Trophoblast cell (in vitro differentiated cells and primary cell): ENCODE measurements around the gene IMPG2.

Experiments used
- DNase-seq, 2 donors: peaks; one replicate each; pipeline ENCODE4 v3.0.0-alpha.2; 2016
- H2AFZ ChIP-seq: 2 replicates; pipeline ENCODE4 v1.6.1; 2013; ENCODE audit warnings: low read length, moderate library complexity, mild to moderate bottlenecking; ENCODE audit not compliant: insufficient read depth, poor library complexity
- H2AK5ac ChIP-seq: 2 replicates; pipeline ENCODE4 v1.6.1; 2013; ENCODE audit warnings: mild to moderate bottlenecking, low read length
- H2BK120ac ChIP-seq: 2 replicates; pipeline ENCODE4 v1.6.1; 2013; ENCODE audit warnings: low read length, mild to moderate bottlenecking, moderate library complexity; ENCODE audit not compliant: insufficient read depth, poor library complexity
- H2BK12ac ChIP-seq: 2 replicates; pipeline ENCODE4 v1.6.1; 2013; ENCODE audit warnings: mild to moderate bottlenecking, low read length, moderate library complexity
- H2BK5ac ChIP-seq: 2 replicates; pipeline ENCODE4 v1.6.1; 2013; ENCODE audit warnings: low read length, low read depth, moderate library complexity, mild to moderate bottlenecking; ENCODE audit not compliant: poor library complexity
- H3K14ac ChIP-seq: 2 replicates; pipeline ENCODE4 v1.6.1; 2013; ENCODE audit warnings: mild to moderate bottlenecking, low read length
- H3K18ac ChIP-seq: 2 replicates; pipeline ENCODE4 v1.6.1; 2013; ENCODE audit warnings: mild to moderate bottlenecking, low read length
- H3K23ac ChIP-seq: 2 replicates; pipeline ENCODE4 v1.6.1; 2013; ENCODE audit warnings: low read length
- H3K27ac ChIP-seq: 2 replicates; pipeline ENCODE4 v1.5.1; 2013; ENCODE audit warnings: low read depth, mild to moderate bottlenecking, inconsistent platforms, low read length, moderate library complexity
- H3K27me3 ChIP-seq: 2 replicates; pipeline ENCODE4 v1.6.1; 2013; ENCODE audit warnings: inconsistent platforms, mild to moderate bottlenecking, low read length, moderate library complexity; ENCODE audit not compliant: insufficient read depth
- H3K36me3 ChIP-seq, 2 experiments: 1 replicate in 1 of 2; 2 replicates in 1 of 2; pipeline ENCODE4 v1.6.1; 2013; ENCODE audit warnings: low read length in 2 of 2, mild to moderate bottlenecking in 2 of 2, moderate library complexity in 1 of 2; ENCODE audit not compliant: insufficient read depth in 2 of 2, control insufficient read depth in 1 of 2
- H3K4ac ChIP-seq: 2 replicates; pipeline ENCODE4 v1.6.1; 2013; ENCODE audit warnings: low read depth, mild to moderate bottlenecking, low read length, moderate library complexity
- H3K4me1 ChIP-seq, 2 experiments: 1 replicate in 1 of 2; 2 replicates in 1 of 2; pipeline ENCODE4 v1.6.1; 2013; ENCODE audit warnings: low read length in 2 of 2, mild to moderate bottlenecking in 2 of 2, moderate library complexity in 1 of 2; ENCODE audit not compliant: insufficient read depth in 2 of 2, control insufficient read depth in 1 of 2
- H3K4me2 ChIP-seq: 2 replicates; pipeline ENCODE4 v1.6.1; 2013; ENCODE audit warnings: inconsistent platforms, mild to moderate bottlenecking, low read length, moderate library complexity
- H3K4me3 ChIP-seq: 2 replicates; pipeline ENCODE4 v1.5.1; 2013; ENCODE audit warnings: mild to moderate bottlenecking, low read depth, low read length, inconsistent platforms
- H3K79me1 ChIP-seq: one replicate; pipeline ENCODE4 v1.6.1; 2013; ENCODE audit warnings: low read length
- H3K79me2 ChIP-seq: 2 replicates; pipeline ENCODE4 v1.6.1; 2013; ENCODE audit warnings: low read length, mild to moderate bottlenecking; ENCODE audit not compliant: control insufficient read depth, insufficient read depth, poor library complexity
- H3K9ac ChIP-seq: 2 replicates; pipeline ENCODE4 v1.6.1; 2013; ENCODE audit warnings: mild to moderate bottlenecking, low read length
- H3K9me3 ChIP-seq: 2 replicates; pipeline ENCODE4 v1.6.1; 2013; ENCODE audit warnings: low read depth, mild to moderate bottlenecking, control low read depth, inconsistent platforms, low read length; ENCODE audit not compliant: insufficient read depth
- H4K12ac ChIP-seq: 2 replicates; pipeline ENCODE4 v1.6.1; 2013; ENCODE audit warnings: low read depth, mild to moderate bottlenecking, low read length, moderate library complexity
- H4K8ac ChIP-seq: 2 replicates; pipeline ENCODE4 v1.6.1; 2013; ENCODE audit warnings: low read depth, mild to moderate bottlenecking, low read length, moderate library complexity
- H4K91ac ChIP-seq: one replicate; pipeline ENCODE4 v1.6.1; 2013; ENCODE audit warnings: low read depth, mild to moderate bottlenecking, low read length, moderate library complexity
- WGBS: extraction: QIAGEN DNeasy Blood & Tissue Kit; methylation state at CpG from one replicate; pipeline ENCODE4 v1.1.7; 2013; ENCODE audit warnings: missing lambda C conversion rate; ENCODE audit not compliant: insufficient read length, insufficient coverage; ENCODE audit errors: extremely low coverage; 5-methylcytosine and 5-hydroxymethylcytosine counted together

The IMPG2 gene

DNA sequence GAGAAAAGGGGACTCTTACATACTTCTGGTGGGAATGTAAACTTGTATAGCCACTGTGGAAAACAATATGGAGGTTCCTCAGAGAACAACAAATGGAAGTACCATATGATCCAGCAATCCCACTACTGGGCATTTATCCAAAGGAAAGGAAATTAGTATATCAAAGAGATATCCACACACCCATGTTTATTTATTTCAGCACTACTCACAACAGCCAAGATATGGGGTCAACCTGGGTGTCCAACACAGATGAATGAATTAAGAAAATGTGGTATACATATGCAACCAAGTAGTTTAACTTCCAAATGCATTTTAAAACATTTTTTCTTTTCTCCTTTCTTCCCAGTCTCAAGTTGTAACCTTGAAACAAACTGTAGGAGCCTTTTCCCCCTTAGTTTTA, 54.3 kb downstream of the IMPG2 start:
- Histone ChIP-seq H3K23ac (no peak overlapping the region), H3K9ac (no peak overlapping the region), H2BK120ac (no peak overlapping the region), H2AK5ac (no peak overlapping the region), H2AFZ (no peak overlapping the region), H3K79me1 (no peaks in the 10 kb centered on the region), H3K14ac (no peak overlapping the region), H4K91ac (no peak overlapping the region), H3K4me2 (no peak overlapping the region), H3K18ac (no peak overlapping the region), H4K12ac (no peak overlapping the region), H3K27me3 (no peaks in the 10 kb centered on the region), H3K4me3 (no peak overlapping the region), H3K79me2 (no peaks in the 10 kb centered on the region), H2BK5ac (no peak overlapping the region), H3K27ac (no peak overlapping the region), H3K9me3 (no peaks in the 10 kb centered on the region), H3K4me1 (no peaks in the 10 kb centered on the region), H3K4ac (no peak overlapping the region), H4K8ac (no peak overlapping the region), H3K36me3 (no peaks in the 10 kb centered on the region), H2BK12ac (no peak overlapping the region)
- no peak for DNase-seq

- H3K14ac ChIP-seq, result no peak overlapping the region
- no peak overlapping the region for H4K91ac ChIP-seq
- H3K4me1 ChIP-seq, result no peaks in the 10 kb centered on the region
- no peaks in the 10 kb centered on the region for H3K79me1 ChIP-seq
- no peak overlapping the region for H3K4me2 ChIP-seq
- H3K18ac ChIP-seq, result no peak overlapping the region
- no peak overlapping the region for H3K4me3 ChIP-seq
- H3K4ac ChIP-seq, result no peak overlapping the region
- no peak for DNase-seq
- no peak overlapping the region for H4K12ac ChIP-seq
- no peak overlapping the region for H2BK5ac ChIP-seq
- no peak overlapping the region for H2BK120ac ChIP-seq
- H3K9ac ChIP-seq, result no peak overlapping the region
- H3K79me2 ChIP-seq, result no peaks in the 10 kb centered on the region
- H4K8ac ChIP-seq, result no peak overlapping the region
- no peaks in the 10 kb centered on the region for H3K27me3 ChIP-seq
- H3K23ac ChIP-seq, result no peak overlapping the region
- no peak overlapping the region for H2BK12ac ChIP-seq
- no peaks in the 10 kb centered on the region for H3K36me3 ChIP-seq
- H2AK5ac ChIP-seq, result no peak overlapping the region
- H3K9me3 ChIP-seq, result no peaks in the 10 kb centered on the region
- no peak overlapping the region for H2AFZ ChIP-seq
- no peak overlapping the region for H3K27ac ChIP-seq
These were observed 57.8 kb downstream of the IMPG2 start for GRCh38 chr3:101262393-101263240.

GRCh38 chr3:101261506-101261905, 58.9 kb downstream of the IMPG2 start:
- no peak for DNase-seq
- H3K79me1 ChIP-seq, result no peaks in the 10 kb centered on the region
- no peaks in the 10 kb centered on the region for H3K36me3 ChIP-seq
- H3K4me1 ChIP-seq, result no peaks in the 10 kb centered on the region
- H3K79me2 ChIP-seq, result no peaks in the 10 kb centered on the region
- no peak overlapping the region for H4K91ac ChIP-seq
- H4K8ac ChIP-seq, result no peak overlapping the region
- H2BK120ac ChIP-seq, result no peak overlapping the region
- no peak overlapping the region for H3K4me3 ChIP-seq
- H3K9me3 ChIP-seq, result no peaks in the 10 kb centered on the region
- H3K18ac ChIP-seq, result no peak overlapping the region
- H3K14ac ChIP-seq, result no peak overlapping the region
- H4K12ac ChIP-seq, result no peak overlapping the region
- no peak overlapping the region for H2AK5ac ChIP-seq
- H3K4me2 ChIP-seq, result no peak overlapping the region
- H3K23ac ChIP-seq, result no peak overlapping the region
- no peak overlapping the region for H2BK12ac ChIP-seq
- H3K4ac ChIP-seq, result no peak overlapping the region
- H2BK5ac ChIP-seq, result no peak overlapping the region
- no peak overlapping the region for H2AFZ ChIP-seq
- H3K27me3 ChIP-seq, result no peaks in the 10 kb centered on the region
- no peak overlapping the region for H3K9ac ChIP-seq
- no peak overlapping the region for H3K27ac ChIP-seq

DNA sequence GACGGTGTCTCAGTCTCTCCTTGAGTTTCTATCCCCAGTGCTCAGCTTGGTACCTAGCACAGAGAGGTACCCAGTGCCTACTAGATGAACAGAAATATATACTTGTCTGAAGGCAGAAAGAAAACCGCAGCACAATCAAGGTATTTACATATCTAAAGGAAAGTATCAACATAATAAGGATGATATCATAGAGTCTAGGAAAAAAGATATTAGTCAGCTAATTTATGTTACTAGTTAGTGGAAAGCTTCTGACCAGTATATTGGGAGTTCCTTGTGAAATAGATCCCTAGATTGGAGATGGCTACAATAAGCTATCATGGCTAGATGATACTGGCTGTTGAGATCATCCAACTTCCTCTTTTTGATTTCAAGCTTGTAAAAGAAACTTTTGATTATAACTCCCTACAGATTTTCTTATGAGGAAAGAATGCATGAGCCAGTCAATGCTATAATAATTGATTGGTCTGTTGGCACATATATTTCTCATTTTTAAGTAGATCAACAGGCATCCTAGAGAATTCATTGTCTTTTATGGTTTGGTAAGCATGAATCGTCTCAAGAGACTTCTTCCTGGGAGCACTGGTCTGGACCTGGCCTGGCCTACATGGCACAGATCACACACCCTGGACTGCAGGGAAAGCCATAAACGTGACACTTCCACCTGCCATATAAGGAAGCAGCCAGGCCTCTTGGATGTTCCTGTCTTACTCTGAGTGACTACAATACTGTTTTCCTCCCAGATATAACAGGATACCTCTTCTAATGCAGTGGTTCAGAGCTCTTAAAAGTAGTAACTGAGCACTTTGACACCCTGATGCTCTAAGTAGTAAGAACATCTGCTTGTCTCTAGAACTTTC, 60.7 kb downstream of the IMPG2 start:
- H4K12ac ChIP-seq, result no peak overlapping the region
- no peak overlapping the region for H2BK5ac ChIP-seq
- no peak overlapping the region for H3K9ac ChIP-seq
- DNase-seq, result no peak
- no peak overlapping the region for H3K4me2 ChIP-seq
- WGBS, result no CpG with 5 or more reads among the region's 4 CpGs
- H2AFZ ChIP-seq, result no peak overlapping the region
- no peak overlapping the region for H2BK12ac ChIP-seq
- H3K27ac ChIP-seq, result no peak overlapping the region
- no peak overlapping the region for H4K8ac ChIP-seq
- H2BK120ac ChIP-seq, result no peak overlapping the region
- H3K23ac ChIP-seq, result no peak overlapping the region
- no peaks in the 10 kb centered on the region for H3K79me1 ChIP-seq
- H2AK5ac ChIP-seq, result no peak overlapping the region
- H3K4ac ChIP-seq, result no peak overlapping the region
- no peaks in the 10 kb centered on the region for H3K27me3 ChIP-seq
- no peaks in the 10 kb centered on the region for H3K79me2 ChIP-seq
- H3K9me3 ChIP-seq, result no peaks in the 10 kb centered on the region
- H3K4me3 ChIP-seq, result no peak overlapping the region
- H3K14ac ChIP-seq, result no peak overlapping the region
- no peak overlapping the region for H4K91ac ChIP-seq
- no peaks in the 10 kb centered on the region for H3K4me1 ChIP-seq
- H3K36me3 ChIP-seq, result no peaks in the 10 kb centered on the region
- no peak overlapping the region for H3K18ac ChIP-seq
